ENCODE results near the gene OLFML2B. TPM values are rescaled to one million over a fixed set of nuclear protein-coding genes. Genes with fewer than 3 reads are reported as not detected.

OLFML2B gene
- total and polyA plus RNA-seq, 2 of the 13 experiments (the other 11 are each of a cell fraction or from before 2014, with no cell fraction given): not detected

- Histone ChIP-seq H3K4me2 (ENCODE audit: low read depth, low read length) (no peak overlapping the region), H3K36me3 (replicated peaks in 1 of 2; ENCODE audit: control insufficient read depth in 1 of 2, insufficient read depth in 2 of 2, low read length in 2 of 2) (no peaks in the 10 kb centered on the region), H2AFZ (ENCODE audit: low read length) (no peak overlapping the region), H3K4me3 (replicated peaks in 1 of 3; ENCODE audit: insufficient read depth in 1 of 3, low read depth in 2 of 3, low read length in 3 of 3) (no peak overlapping the region), H3K9me3 (ENCODE audit: low read length) (no peaks in the 10 kb centered on the region), H3K4me1 (ENCODE audit: insufficient read depth, low read length) (no peaks in the 10 kb centered on the region), H3K27ac (ENCODE audit: extremely low read length, insufficient read depth, low read length) (no peak overlapping the region), H3K27me3 (ENCODE audit: control insufficient read depth in 1 of 2, insufficient read depth in 2 of 2, low read length in 2 of 2) (peaks cover 6 to 40% of the 10 kb centered on the region in 2 experiments; a peak in 4 of 5 replicates), H3K79me2 (ENCODE audit: insufficient read depth, low read length) (no peaks in the 10 kb centered on the region), H4K20me1 (ENCODE audit: insufficient read depth, low read length) (no peaks in the 10 kb centered on the region), H3K9ac (ENCODE audit: insufficient read depth, low read depth, low read length) (no peak overlapping the region)
- WGBS (ENCODE audit: low lambda C conversion rate): 43% methylated on average over 5 of the region's 5 CpGs
- intact Hi-C loops (cut with micrococcal nuclease; ENCODE audit: unreplicated experiment): no loop called here
- in situ Hi-C loops (cut with HindIII; ENCODE audit: extremely low pct_ligation_motif_present, low pct_unique_long_range_greater_than_20kb): no loop called here
- CTCF ChIA-PET (ENCODE audit: low intra/inter-chr PET ratio, low total read pairs): no interaction called here
- DNase-seq (ENCODE audit: low spot score) (no peak), ATAC-seq (no peak), FAIRE-seq (no peak)
- no TSS peak for BruUV-seq (replicated peaks)
- TF ChIP-seq PCBP2 (optimal IDR thresholded peaks at IDR 0.05; ENCODE audit: low read depth, low read length, poor library complexity, severe bottlenecking) (no peak), ZBTB1 (CRISPR knock-in tag; IDR thresholded peaks at IDR 0.05; ENCODE audit: borderline replicate concordance) (no peak), ZNF382 (CRISPR knock-in tag; IDR thresholded peaks at IDR 0.05; ENCODE audit: borderline replicate concordance) (no peak), SP1 (IDR thresholded peaks at IDR 0.05) (no peak), SP1 (CRISPR knock-in tag; IDR thresholded peaks at IDR 0.05) (no peak), NR2F6 (IDR thresholded peaks at IDR 0.05) (no peak), NR2F6 (CRISPR knock-in tag; IDR thresholded peaks at IDR 0.05) (no peak)
- POLR2A ChIA-PET: no interaction called here
Observed at GRCh38 chr1:162003830-162004215, 19.8 kb downstream of the OLFML2B start.

- 23% methylated on average over 6 of the region's 15 CpGs for WGBS (ENCODE audit: low lambda C conversion rate)
- BruUV-seq (replicated peaks): no TSS peak
- TF ChIP-seq ZNF142 (CRISPR knock-in tag; IDR thresholded peaks at IDR 0.05) (no peak), ZNF260 (CRISPR knock-in tag; IDR thresholded peaks at IDR 0.05; ENCODE audit: borderline replicate concordance, low read depth) (no peak), ZNF562 (CRISPR knock-in tag; IDR thresholded peaks at IDR 0.05; ENCODE audit: borderline replicate concordance) (no peak), PLRG1 (conservative IDR thresholded peaks at IDR 0.05) (no peak), NR3C1 (CRISPR knock-in tag; IDR thresholded peaks at IDR 0.05) (no peak), ZNF230 (CRISPR knock-in tag; IDR thresholded peaks at IDR 0.05) (no peak), ZNF589 (CRISPR knock-in tag; conservative IDR thresholded peaks at IDR 0.05) (no peak), REPIN1 (CRISPR knock-in tag; IDR thresholded peaks at IDR 0.05; ENCODE audit: borderline replicate concordance, low read depth) (no peak)
Observed at GRCh38 chr1:162003061-162003829, 20.4 kb downstream of the OLFML2B start.

More at GRCh38 chr1:162003061-162003829, 20.4 kb downstream of the OLFML2B start:
- Histone ChIP-seq H4K20me1 (ENCODE audit: insufficient read depth, low read length) (no peaks in the 10 kb centered on the region), H3K9me3 (ENCODE audit: low read length) (no peaks in the 10 kb centered on the region), H3K4me1 (ENCODE audit: insufficient read depth, low read length) (no peaks in the 10 kb centered on the region), H3K36me3 (replicated peaks in 1 of 2; ENCODE audit: control insufficient read depth in 1 of 2, insufficient read depth in 2 of 2, low read length in 2 of 2) (no peaks in the 10 kb centered on the region), H3K9ac (ENCODE audit: insufficient read depth, low read depth, low read length) (no peak overlapping the region), H2AFZ (ENCODE audit: low read length) (no peak overlapping the region), H3K27ac (ENCODE audit: extremely low read length, insufficient read depth, low read length) (no peak overlapping the region), H3K4me3 (replicated peaks in 1 of 3; ENCODE audit: insufficient read depth in 1 of 3, low read depth in 2 of 3, low read length in 3 of 3) (no peak overlapping the region), H3K4me2 (ENCODE audit: low read depth, low read length) (no peak overlapping the region), H3K79me2 (ENCODE audit: insufficient read depth, low read length) (no peaks in the 10 kb centered on the region), H3K27me3 (ENCODE audit: control insufficient read depth in 1 of 2, insufficient read depth in 2 of 2, low read length in 2 of 2) (peaks cover 6 to 38% of the 10 kb centered on the region in 2 experiments; a peak in 4 of 5 replicates)
- ChIA-PET CTCF (ENCODE audit: low intra/inter-chr PET ratio, low total read pairs) (no interaction called here), POLR2A (no interaction called here)
- in situ Hi-C loops (cut with HindIII; ENCODE audit: extremely low pct_ligation_motif_present, low pct_unique_long_range_greater_than_20kb) (no loop called here), intact Hi-C loops (cut with micrococcal nuclease; ENCODE audit: unreplicated experiment) (no loop called here)
- ATAC-seq (no peak), DNase-seq (ENCODE audit: low spot score) (no peak), FAIRE-seq (no peak)
